Panc1 (cell line): ENCODE results near the gene HMCN2.

Experiments
- POLR2AphosphoS5 ChIP-seq: IDR thresholded peaks from 2 replicates; pipeline ENCODE4 v1.6.1; 2012; ENCODE audit warnings: mild to moderate bottlenecking, low read depth, low read length, moderate library complexity
- SIN3A ChIP-seq: IDR thresholded peaks from 2 replicates; pipeline ENCODE4 v1.6.1; 2012; ENCODE audit warnings: low read depth, mild to moderate bottlenecking, low read length, moderate library complexity, borderline replicate concordance; ENCODE audit not compliant: insufficient read depth
- TCF7L2 ChIP-seq: IDR thresholded peaks from 2 replicates; pipeline ENCODE4 v1.6.1; 2011; ENCODE audit warnings: mild to moderate bottlenecking, low read depth, low read length, inconsistent platforms
- TF ChIP-seq, protein P1 (sequence below): fragments of 450-650 bp; IDR thresholded peaks from 2 replicates; pipeline ENCODE4 v1.5.1; 2017; ENCODE audit warnings: mild to moderate bottlenecking
- TF ChIP-seq, protein P2 (sequence below), 2 experiments: IDR thresholded peaks; 2 replicates each; pipeline ENCODE4 v1.6.1; 2011 to 2012; ENCODE audit warnings: low read depth in 2 of 2, control low read depth in 1 of 2, low read length in 1 of 2, mild to moderate bottlenecking in 1 of 2, moderate library complexity in 1 of 2; ENCODE audit not compliant: insufficient read depth in 1 of 2

DNA sequence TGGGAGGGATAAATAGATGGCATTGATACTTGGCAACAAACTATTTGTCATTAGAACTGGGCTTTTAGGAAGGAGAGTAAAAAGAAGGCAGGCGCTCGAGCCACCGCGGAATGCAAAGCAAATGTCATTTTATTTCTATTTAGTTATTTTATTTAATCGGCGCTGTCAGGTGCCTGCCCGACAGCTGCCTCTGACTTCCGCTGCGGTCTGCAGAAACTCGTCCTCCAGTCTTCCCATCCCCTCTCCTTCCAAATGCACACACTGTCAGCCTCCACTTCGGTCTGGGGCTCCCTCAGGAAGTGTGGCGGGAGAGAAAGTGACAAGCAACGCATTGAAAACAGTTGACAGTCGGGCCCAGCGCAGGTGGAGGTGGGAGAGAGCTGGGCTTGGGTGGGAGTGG, 208.5 kb downstream of the HMCN2 start:
- TF ChIP-seq, protein P1, sequence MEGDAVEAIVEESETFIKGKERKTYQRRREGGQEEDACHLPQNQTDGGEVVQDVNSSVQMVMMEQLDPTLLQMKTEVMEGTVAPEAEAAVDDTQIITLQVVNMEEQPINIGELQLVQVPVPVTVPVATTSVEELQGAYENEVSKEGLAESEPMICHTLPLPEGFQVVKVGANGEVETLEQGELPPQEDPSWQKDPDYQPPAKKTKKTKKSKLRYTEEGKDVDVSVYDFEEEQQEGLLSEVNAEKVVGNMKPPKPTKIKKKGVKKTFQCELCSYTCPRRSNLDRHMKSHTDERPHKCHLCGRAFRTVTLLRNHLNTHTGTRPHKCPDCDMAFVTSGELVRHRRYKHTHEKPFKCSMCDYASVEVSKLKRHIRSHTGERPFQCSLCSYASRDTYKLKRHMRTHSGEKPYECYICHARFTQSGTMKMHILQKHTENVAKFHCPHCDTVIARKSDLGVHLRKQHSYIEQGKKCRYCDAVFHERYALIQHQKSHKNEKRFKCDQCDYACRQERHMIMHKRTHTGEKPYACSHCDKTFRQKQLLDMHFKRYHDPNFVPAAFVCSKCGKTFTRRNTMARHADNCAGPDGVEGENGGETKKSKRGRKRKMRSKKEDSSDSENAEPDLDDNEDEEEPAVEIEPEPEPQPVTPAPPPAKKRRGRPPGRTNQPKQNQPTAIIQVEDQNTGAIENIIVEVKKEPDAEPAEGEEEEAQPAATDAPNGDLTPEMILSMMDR, result no peak
- TF ChIP-seq SIN3A (no peak), POLR2AphosphoS5 (no peak), TCF7L2 (no peak)
- TF ChIP-seq, protein P2, sequence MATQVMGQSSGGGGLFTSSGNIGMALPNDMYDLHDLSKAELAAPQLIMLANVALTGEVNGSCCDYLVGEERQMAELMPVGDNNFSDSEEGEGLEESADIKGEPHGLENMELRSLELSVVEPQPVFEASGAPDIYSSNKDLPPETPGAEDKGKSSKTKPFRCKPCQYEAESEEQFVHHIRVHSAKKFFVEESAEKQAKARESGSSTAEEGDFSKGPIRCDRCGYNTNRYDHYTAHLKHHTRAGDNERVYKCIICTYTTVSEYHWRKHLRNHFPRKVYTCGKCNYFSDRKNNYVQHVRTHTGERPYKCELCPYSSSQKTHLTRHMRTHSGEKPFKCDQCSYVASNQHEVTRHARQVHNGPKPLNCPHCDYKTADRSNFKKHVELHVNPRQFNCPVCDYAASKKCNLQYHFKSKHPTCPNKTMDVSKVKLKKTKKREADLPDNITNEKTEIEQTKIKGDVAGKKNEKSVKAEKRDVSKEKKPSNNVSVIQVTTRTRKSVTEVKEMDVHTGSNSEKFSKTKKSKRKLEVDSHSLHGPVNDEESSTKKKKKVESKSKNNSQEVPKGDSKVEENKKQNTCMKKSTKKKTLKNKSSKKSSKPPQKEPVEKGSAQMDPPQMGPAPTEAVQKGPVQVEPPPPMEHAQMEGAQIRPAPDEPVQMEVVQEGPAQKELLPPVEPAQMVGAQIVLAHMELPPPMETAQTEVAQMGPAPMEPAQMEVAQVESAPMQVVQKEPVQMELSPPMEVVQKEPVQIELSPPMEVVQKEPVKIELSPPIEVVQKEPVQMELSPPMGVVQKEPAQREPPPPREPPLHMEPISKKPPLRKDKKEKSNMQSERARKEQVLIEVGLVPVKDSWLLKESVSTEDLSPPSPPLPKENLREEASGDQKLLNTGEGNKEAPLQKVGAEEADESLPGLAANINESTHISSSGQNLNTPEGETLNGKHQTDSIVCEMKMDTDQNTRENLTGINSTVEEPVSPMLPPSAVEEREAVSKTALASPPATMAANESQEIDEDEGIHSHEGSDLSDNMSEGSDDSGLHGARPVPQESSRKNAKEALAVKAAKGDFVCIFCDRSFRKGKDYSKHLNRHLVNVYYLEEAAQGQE (IDR thresholded peaks at IDR 0.05; ENCODE audit: insufficient read depth in 1 of 2, low read depth in 2 of 2, low read length in 1 of 2), result no peak
